Right renal cortex interstitium (tissue), 3 donors: ENCODE results near the gene KIAA0825. TPM values are rescaled to one million over a fixed set of nuclear protein-coding genes. Genes with fewer than 3 reads are reported as not detected.

Experiments
- DNase-seq, 3 donors: peaks; one replicate each; pipeline ENCODE4 v3.0.0-alpha.2; 2013; ENCODE audit warnings: low read depth in 3 of 3, low spot score in 2 of 3
- polyA plus RNA-seq, 3 donors: library from polyadenylated mRNA; unstranded; fragments of 120-200 nt; gene quantifications; one replicate each; pipeline ENCODE4 v1.2.1, GENCODE V29; 2013; ENCODE audit not compliant: insufficient read length in 3 of 3

Gene KIAA0825
- polyA plus RNA-seq, 3 donors, result 4.0 to 4.3 (median 4.2) TPM

DNA sequence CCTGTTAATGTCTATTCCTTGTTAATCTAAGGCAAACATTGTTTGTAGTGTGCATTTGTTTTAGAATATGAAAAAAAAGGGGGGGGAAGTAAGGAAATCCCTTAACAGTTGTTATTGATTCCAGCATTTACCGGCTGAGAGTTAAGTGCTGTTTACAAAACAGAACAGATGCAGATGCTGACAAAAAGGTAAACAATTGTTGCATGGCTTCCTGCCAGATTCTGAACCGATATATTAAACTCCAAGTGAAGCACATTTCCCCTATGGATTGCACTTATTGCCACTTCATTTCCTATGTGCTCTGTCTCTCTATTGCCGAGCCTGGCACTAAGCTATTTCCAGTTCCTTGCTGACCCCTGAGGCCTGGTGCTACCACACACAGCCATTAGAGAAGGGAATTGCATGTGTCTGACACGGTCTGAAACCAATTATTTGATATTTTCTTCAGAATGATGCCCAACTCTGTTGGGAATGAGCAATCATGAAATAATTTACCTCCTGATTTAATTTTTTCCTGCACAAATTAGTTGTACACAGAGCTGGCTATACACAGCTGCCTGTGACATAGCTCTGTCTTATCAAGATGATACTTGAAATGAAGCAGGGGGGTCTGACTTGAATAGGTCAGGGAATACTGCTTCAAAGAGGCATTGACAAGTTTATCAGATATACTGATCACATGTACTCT lies 109.8 kb downstream of the KIAA0825 start:
- no peak for DNase-seq

DNA sequence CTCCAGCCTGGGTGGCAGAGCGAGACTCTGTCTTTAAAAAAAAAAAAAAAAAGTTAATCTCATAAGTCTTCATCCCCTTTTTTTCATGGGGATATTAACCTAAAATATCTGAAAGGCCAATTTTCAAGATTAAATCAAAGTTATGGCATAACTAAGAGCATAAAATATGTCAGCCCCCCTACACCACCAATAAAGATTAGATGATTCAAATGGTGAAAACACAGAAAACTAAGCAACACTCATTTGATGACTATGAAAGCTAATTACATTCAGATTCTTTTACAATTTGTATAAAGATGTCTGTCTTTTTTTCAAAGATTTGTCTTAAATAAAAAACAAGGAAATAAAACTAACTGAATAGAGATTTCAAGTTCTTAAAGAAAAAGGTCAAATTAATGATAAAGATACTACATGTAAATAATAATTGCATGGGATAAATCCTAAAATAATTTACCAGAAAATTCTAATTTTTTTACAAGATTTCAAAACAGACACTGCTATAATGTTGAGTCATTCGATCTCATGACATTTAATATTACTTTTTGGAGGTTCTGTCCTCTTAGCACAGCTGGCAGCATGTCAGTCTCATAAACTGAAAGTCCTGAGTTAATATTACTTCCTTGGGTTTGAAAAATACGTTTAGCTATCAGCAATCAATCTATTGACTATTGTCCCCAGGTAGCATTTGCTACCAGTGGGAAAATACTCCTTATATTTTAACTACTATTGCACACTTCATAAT lies 112.9 kb downstream of the KIAA0825 start:
- no peak for DNase-seq

DNA sequence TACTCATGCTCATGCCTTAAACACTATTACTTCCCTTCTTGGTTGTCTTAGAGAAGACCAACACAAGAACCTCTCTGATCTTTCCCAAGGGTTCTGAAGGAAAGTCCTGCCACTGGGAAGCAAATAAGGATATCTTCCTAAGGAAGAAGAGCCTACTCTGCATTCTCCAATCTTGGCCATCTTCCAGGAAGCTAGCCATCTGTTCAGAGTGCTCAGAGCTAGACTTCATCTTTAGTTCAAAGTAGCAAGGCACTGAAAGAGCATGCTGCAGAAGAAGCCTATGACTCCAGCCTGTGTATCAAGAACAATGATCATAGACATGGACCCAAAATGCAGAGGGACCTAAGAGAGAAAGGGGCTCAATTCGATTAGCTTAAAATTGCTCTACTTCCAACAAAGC lies 114.7 kb downstream of the KIAA0825 start:
- DNase-seq, result no peak

DNA sequence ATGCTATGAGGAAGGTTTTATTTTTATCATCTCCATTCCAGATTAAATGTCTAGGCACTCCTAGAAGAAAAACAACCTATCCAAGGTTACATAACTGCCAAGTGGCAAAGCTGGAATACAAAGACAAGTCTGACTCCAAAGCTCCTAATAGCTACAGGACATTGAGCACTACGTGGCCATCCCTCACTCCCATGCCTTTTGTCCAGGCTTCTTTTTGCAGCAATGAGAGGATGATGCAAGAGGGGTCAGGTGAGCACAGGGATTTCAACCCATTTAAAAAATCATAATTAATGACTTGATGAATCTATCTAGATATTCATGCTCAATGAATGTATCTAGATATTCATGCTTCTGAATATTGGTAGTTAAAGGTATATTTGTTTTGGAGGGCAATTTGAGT lies 117.0 kb downstream of the KIAA0825 start:
- DNase-seq, result no peak

DNA sequence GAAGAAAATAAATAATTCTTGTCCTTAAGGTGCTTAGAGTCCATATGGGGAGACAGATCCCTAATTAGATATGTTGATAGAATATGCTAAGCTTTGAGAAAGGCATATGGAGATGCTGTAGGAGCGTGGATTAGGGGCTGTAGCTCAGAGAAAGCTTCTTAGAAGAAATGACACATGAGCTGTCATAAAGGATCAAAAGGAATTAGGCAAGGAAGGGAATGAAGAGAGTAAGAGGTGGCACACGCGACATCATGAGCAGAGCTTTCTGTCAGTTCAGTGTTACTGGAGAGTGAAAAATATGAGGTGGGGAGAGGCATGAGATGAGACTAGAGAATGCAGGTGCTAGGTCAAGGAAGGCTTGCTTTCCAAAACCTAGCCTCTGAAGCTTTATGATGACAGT lies 118.6 kb downstream of the KIAA0825 start:
- DNase-seq, result no peak

DNA sequence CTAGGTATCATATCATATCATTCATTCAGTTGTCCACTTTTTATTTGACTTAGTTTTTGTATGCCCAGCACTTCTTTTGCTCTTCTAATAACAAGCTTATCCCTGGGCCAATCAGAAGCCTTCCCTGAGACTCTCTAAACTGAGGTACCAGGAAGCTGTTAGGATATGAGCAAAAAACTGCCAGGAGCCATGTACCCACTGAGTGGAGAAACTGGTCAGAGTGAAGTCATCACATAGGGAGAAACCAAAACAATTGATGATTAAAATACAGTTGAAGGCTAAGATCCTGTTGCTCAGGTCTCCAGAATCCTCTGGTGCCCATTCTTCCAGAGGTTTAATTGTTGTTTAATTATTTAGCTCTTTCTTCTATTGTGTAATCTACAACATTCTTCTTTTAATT lies 120.2 kb downstream of the KIAA0825 start:
- no peak for DNase-seq

DNA sequence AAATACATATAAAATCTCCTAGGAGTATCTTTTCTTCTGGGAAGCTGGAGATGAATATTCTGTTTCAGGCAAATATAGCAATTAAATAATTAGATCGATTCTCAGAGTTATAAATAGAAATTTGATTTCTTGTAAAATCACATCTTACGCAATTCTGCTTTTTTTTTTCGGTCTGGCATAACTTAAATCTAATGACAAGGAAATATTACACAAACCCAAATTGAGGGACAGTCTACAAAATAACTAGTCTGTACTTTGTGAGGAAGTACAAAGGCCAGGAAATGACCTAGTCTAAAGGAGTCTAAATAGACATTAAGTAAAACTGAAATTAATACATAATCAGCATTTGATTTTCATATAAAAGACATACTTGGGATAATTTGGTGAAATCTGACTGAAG lies 133.3 kb downstream of the KIAA0825 start:
- no peak for DNase-seq

DNA sequence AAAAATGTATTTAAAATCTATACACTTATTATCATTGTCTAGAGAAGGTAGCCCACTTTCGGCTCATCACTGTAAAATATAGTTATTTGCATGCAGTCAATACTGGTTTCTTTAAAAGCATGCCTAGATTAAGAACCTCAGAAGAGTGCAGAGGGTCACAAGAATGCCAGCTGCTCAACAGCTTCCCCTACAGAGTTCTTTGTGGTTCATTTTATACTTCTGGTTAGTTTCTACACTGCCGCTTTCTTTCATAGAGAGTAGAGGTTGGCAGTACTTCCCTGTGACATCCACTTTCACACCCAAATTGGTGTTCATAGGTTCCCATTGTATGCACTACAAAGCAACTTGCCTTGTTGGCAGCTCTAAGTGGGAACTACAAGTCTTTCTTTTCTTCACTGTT lies 137.3 kb downstream of the KIAA0825 start:
- DNase-seq, result no peak

DNA sequence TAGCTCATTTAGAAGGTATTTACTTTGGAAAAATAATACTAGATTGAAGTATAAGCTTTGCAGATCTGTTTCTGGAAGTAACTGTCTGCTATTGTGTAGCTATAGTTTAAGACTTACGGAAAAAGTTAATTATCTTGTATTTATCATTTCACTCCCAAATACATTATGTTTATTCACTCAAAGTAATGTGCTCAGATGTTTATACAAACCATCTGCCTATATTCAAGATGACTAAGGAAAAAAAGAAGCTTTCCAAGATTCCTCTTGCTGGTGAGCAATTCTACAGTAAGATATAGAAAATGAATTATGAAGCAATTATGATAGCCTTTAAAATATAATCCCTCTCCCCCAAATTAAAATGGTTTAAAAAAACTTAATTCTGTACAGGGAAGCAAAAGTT lies 137.9 kb downstream of the KIAA0825 start:
- no peak for DNase-seq

DNA sequence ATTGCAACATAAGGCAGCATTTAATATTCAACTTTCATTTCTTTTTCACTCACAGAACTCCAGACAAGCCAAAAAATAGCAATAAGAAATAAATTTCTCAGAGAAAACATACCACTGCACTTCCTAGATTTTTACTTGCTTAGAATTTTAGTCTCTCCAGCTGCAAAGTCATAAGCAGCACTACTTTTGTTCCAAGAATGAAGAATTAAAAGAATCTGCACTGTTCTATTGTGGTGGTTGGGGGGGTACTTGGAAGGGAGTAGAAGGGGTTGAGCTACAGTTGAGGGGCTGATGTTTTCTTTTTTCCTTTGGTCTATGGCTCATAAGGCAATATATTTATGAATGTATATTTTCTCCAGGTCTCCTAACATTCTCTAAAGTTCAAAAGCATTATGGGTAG lies 144.5 kb downstream of the KIAA0825 start:
- DNase-seq, result no peak

DNA sequence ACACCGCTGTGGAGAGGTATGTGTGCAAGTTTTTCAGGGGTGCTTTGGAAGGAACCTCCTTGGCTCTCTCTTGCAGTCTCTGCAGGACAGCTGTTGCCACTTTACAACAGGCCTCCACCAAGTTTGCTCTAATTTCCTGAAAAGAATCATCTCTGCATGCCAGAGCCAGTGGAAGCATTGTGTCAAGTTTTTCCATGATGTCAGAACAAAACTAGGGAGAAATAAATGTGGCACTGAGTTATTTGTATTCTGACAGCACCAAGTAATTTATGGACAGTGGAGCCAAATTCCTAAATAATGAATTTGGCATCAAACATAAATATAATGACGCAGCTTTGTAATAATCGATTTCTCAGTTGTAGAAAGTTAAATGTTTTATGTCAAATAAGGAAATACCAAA lies 146.9 kb downstream of the KIAA0825 start:
- no peak for DNase-seq

DNA sequence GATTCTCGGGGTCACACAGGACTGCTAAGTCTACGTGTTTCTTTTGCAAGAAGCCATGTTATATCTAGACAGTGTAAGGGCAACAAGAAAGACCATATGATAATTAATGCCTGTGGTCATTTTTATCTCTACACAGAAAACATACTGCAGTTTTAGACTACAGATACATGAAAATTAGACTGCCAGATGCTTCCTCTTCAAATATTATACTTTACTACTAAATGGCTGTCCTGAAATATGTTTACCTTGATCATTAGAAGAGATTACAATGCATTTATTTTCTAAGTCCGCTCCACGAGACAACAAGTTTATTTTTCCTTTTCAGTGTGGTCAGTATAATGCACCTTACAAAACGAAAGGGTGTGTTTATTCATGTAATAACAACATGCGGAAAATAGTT lies 147.6 kb downstream of the KIAA0825 start:
- DNase-seq, result no peak

DNA sequence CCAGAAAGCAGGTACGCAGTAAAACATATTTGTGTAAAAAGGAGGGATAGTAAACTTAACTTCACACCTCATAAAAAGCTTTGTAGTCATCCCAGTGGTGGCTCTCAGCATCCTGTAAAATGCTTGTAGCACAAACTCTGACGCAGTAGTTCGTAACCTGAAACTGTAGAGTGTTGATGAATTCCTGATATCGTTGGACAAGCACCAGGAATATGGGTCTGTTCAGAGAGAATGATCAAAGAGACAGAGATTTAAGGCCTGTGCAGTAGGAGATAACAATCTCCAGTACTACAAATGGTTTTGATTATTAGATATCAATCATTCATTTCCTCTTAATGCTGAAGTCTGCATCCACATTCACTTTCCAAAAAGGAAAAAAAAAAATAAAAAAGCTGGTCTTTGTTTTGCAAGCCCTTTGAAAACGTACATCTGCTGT lies 148.5 kb downstream of the KIAA0825 start:
- DNase-seq, result peak in 2 of 3 donors; percentile 9 to 19

DNA sequence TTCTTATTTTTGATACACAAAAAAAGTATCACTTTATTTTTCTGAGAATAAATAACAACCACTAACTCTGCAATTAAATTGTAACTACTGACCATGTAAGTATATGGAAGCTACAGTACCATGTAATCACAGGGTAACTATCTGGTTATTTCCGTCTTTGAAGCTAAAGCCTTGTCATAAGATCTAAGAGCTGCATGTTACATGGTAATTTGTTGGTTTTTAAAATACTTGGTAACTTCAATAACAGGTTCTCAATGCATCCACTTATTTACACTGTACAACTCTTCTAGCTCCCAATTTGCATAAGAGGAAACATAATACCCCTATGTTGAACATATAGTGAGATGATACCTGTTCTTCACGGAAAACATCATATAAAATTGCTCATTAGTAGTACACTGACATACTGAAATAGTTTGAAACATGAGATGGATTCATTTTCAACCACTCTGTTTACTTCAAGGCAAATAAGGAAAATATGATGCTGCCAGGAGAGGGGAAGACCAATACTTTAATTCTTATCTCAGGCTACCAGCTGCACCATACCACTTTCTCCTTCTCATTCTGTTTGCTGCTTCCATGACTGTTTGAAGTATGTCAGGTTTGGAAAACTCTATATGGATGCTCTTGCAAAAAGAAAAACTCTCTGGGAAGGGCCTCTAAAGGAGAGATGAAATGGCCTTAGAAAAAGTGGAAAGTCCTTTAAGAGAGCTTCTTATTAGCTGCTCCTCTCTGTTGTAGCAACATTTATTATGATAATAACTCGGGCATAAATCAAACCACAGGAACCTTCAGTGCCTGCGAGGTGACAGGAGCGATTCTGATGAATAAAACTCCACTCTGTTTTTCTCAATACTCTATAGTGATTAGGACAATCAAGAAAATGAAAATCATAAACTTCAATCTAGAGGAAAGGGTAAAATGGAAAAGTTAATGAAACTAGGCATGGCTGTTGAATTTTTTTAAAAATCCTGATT lies 150.2 kb downstream of the KIAA0825 start:
- no peak for DNase-seq

DNA sequence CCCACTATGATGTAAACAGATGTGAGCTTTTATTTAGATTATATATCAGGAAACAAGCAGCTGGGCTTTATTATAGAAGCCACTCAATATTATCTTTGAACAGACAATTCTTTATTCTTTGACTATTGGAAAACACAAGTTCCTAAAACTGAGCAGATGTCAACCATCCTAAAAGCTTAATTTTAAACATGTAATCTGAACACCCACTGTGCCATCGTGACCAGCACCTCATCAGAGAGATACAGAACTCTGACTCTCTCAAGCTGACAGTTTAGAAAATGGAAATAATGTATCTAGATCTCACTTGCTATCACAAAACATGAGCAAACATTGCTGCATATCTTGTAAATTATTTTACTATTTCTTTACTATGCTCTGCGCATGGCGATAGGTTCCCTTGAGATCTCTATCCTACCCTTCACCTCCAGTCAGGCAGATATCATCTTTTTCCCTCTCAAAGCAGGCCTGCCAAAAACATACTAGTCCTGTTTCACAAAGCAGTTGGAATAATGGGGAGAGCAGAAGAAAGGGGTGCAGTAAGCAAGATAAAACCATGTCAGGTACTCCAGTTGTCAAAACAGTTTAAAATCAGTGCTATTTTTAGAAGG lies 151.0 kb downstream of the KIAA0825 start:
- DNase-seq, result no peak

DNA sequence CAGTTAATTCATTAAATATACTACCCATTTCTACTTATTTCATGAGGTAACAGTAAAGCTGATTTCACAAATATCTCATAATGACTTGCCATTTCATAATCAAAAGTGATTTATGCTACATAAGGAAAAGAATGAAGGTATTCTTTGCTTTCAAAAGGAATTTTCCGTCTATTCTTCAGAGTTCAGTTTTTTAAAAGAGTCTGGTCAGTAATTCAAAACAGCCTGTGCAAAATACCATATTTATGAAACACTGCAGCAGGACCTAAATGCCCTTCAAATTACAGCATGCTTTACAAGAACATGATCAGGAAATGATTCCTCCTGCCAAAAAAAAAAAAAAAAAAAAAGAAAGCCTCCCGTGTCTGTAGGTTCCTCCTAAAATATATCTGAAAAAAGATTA lies 154.7 kb downstream of the KIAA0825 start:
- DNase-seq, result no peak

DNA sequence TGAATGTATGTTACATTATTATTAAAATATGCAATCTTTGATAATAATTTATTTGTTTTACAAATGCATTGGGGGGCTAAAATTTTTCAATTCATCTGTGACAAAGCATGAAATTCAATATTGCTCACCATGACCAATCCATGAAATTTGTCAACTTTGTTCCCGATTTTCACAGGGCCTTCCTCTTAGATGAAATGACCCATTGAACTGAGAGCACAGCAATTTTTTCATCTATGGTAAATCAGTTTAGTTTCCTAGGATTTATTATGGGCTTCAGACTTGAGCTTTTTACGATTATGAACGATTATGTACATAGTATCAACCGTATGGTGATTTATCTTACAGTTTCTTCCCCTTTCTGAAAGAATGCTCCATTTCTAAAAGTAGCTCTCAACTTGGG lies 157.3 kb downstream of the KIAA0825 start:
- DNase-seq, result no peak

DNA sequence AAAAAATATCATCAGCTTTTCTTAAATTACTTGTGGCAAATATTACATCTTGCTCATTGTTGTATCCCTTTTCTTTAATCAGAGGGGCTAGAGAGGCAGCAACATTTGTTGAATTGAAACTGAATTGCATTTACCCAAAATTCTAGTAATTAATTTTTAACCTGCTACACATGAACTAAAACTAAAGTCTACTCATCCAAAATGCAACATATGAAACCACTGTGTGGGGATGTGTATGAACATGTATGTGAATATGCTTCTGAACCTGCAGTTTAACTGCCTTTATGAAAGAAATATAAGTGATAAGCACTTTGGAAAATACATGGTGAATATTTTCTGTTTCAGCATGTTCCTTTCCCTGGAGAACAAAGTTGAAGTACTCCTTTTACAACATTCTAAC lies 158.5 kb downstream of the KIAA0825 start:
- no peak for DNase-seq

DNA sequence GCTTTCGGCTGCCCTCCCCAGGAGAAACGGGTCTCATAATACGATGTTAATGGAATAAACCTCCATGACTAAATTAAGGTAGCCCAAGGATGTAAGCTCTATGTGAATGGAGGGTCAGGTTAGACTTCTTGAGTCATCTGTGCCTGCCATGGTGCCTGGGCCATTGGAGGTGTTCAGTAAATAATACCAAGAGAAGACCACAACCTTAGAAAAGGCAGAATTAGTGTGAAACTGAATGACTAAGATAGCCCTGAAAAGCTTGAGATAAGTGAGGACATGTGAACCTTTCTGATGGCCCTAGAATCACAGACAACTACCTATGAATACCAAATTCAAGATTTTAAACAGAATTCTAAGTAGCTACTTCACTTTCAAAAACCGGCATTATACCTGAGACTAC lies 160.6 kb downstream of the KIAA0825 start:
- no peak for DNase-seq

DNA sequence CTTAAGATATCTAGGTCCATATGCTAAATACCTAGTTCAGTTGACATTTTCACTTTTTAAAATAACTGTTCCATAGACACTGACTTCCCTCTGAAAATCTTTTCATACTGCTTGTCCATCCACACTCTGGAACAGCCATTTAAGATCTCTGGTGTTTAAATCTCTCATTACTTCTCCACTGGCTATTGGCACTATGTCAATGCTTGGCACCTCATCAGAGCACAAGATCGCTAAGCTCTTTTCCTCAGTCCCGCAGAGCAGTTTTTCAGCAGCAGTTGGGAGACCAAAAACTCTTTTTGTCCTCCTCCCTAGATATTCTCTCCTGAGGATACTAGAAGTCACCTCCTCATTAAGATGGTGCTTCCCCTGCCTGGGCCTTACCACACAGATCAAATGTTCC lies 172.7 kb downstream of the KIAA0825 start:
- no peak for DNase-seq

DNA sequence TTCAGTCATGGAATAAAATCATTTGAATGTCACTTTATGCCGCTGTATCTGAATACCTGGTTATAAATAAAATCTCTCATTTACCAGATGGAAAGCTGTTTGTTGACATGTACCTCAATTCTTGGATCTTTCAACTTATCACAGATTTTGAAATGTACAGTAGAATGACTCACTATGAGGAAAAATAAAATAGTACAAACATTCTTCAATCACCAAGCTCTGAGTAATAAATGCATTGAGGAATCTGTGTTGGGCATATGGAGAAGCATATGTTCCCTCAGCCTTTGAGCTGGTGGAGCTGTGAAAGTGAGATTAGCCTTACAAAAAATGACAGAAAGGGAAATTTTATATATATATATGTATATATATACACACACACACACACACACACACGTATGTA lies 175.4 kb downstream of the KIAA0825 start:
- no peak for DNase-seq
